Transverse colon (tissue), 4 donors: ENCODE measurements around the gene NFYB. TPM values are rescaled to one million over a fixed set of nuclear protein-coding genes. Genes with fewer than 3 reads are reported as not detected.

Experiments used
- DNase-seq: peaks from one replicate; pipeline ENCODE4 v3.0.0-alpha.2; 2019
- H3K27ac ChIP-seq, 4 donors: fragments of 200-600 bp; sonication (generic); 2 replicates each; pipeline ENCODE4 v1.5.1; 2016 to 2018; ENCODE audit warnings: inconsistent platforms in 4 of 4
- H3K27me3 ChIP-seq: fragments of 200-600 bp; sonication (generic); 2 replicates; pipeline ENCODE4 v1.5.1; 2017; ENCODE audit warnings: inconsistent platforms
- H3K36me3 ChIP-seq, 4 donors: fragments of 200-600 bp; sonication (generic); 2 replicates each; pipeline ENCODE4 v1.5.1; 2017 to 2019; ENCODE audit warnings: inconsistent platforms in 4 of 4
- H3K4me1 ChIP-seq, 4 donors: fragments of 200-600 bp; sonication (generic); 2 replicates each; pipeline ENCODE4 v1.5.1; 2017 to 2020; ENCODE audit warnings: inconsistent platforms in 4 of 4
- H3K4me3 ChIP-seq, 4 donors: fragments of 200-600 bp; sonication (generic); 1 replicate in 1 of 4; 2 replicates in 3 of 4; pipeline versions ENCODE4 v1.5.1 to v1.6.1; 2017 to 2019; ENCODE audit warnings: inconsistent platforms in 4 of 4
- H3K9me3 ChIP-seq, 2 donors: fragments of 200-600 bp; sonication (generic); 2 replicates each; pipeline ENCODE4 v1.5.1; 2017 to 2019; ENCODE audit warnings: inconsistent platforms in 2 of 2
- CTCF ChIP-seq, 5 experiments: fragments of 200-600 bp in 3 of 5; fragments of 450-650 bp in 2 of 5; sonication (generic) in 3 of 5; IDR thresholded peaks; 1 replicate in 2 of 5; 2 replicates in 3 of 5; pipeline ENCODE4 v1.5.1; 2016 to 2017; ENCODE audit warnings: antibody characterized with exemption in 5 of 5, inconsistent platforms in 3 of 5, mild to moderate bottlenecking in 2 of 5, moderate library complexity in 1 of 5
- EP300 ChIP-seq: sonication (generic); formaldehyde crosslinking; IDR thresholded peaks from one replicate; pipeline ENCODE4 v1.6.1; 2017; ENCODE audit warnings: antibody characterized with exemption, low read depth
- POLR2A ChIP-seq: fragments of 450-650 bp; IDR thresholded peaks from one replicate; pipeline ENCODE4 v1.6.1; 2016; ENCODE audit warnings: antibody characterized with exemption, mild to moderate bottlenecking, moderate library complexity
- POLR2AphosphoS5 ChIP-seq, 3 donors: sonication (generic); formaldehyde crosslinking; IDR thresholded peaks; one replicate each; pipeline ENCODE4 v1.6.1; 2016; ENCODE audit warnings: antibody characterized with exemption in 3 of 3
- WGBS, 2 donors: methylation state at CpG; one replicate each; pipeline ENCODE4 v1.1.5; 2018; ENCODE audit warnings: low coverage in 1 of 2; 5-methylcytosine and 5-hydroxymethylcytosine counted together
- in situ Hi-C, 4 donors: fragments of 200-750 bp; cut with MboI; loops; one replicate each; pipeline versions ENCODE4 v1.15.0 to v1.15.1; 2017; ENCODE audit warnings: low sequenced_read_pairs in 3 of 4, low pct_ligation_motif_present in 1 of 4, low pct_unique_long_range_greater_than_20kb in 1 of 4
- intact Hi-C: fragments of 100-400 bp; cut with DNase I; formaldehyde crosslinking; loops from one replicate; pipeline ENCODE4 v1.15.1; 2023; ENCODE audit warnings: low total_unique reads
- total RNA-seq, 4 donors: library from RNA; depleted of rRNA; stranded (reverse); fragments of >200 nt; gene quantifications; one replicate each; pipeline ENCODE4 v1.1.0, GENCODE V29; 2016

NFYB gene
- total RNA-seq, 4 donors from 2014 or later = 9.4 to 26.0 (median 18.8) TPM

- in situ Hi-C loops = no loop called here
- no peak for TF ChIP-seq CTCF (IDR thresholded peaks at IDR 0.05)
- no peak for TF ChIP-seq POLR2AphosphoS5 (IDR thresholded peaks at IDR 0.05)
- TF ChIP-seq EP300 = no peak
- no peak for TF ChIP-seq POLR2A
- no peaks in the 10 kb centered on the region for H3K36me3 ChIP-seq
- peaks cover 8 to 37% (median 31%) of the 10 kb centered on the region in 4 donors for H3K4me1 ChIP-seq
- H3K27ac ChIP-seq = peak overlapping the region; percentile 85 to 92 (median 88)
- DNase-seq = peak; percentile 12
- H3K4me3 ChIP-seq = peak overlapping the region in 3 of 4 donors; percentile 20 to 57 (median 37)
- H3K9me3 ChIP-seq = no peaks in the 10 kb centered on the region
- intact Hi-C loops = no loop called here
- H3K27me3 ChIP-seq = no peaks in the 10 kb centered on the region
- 67 to 80% methylated on average over 1 to 7 of the region's 7 CpGs for WGBS, 2 donors
Observed at GRCh38 chr12:104138797-104139152, 765 bp upstream of the NFYB start.

DNA sequence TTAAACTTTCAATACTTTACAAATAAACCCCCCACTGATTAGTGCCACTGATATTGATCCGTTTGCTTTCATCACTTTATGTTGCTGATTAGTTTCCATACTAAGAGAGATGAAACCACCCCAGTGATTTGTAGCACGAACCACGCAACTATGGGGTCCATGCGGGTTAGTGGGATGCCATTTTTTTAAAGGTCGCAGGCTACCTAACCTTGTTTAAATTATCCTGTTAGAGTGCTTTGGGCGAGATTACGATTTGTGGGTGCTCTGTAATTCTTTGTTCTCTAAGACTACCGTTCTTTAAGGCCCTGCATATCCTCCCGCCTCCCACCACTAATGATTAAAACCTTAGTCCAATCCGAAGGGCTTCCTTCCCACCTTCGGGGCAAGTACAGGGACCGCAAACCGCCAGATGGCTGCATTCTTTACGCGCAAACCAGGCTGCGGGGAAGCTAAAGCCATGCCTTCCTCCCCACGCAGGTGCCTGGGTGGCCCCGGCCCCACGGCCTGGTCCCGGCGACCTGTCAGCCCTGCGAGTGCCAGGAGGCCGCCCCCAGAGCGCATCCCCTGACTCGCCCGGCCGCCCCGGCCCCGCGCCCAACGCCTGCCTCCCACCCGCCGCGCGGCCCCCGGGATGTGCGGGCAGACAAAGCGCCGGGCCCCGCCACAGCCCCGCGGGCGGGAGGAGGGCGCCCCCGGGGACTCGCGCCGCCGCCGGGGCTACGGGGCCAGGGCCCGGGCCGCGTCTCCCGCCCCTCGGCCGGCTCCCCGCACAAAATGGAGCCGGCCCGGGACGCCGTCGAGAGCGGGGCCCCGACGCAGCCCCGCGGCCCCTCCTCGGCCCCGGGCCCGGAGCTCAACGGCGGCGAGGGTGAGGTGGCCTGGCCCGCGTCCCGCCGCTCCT is 759 bp downstream of the NFYB start:
- DNase-seq = peak; percentile 42
- TF ChIP-seq POLR2AphosphoS5 (IDR thresholded peaks at IDR 0.05) = peak in 1 of 3 donors; percentile 10
- TF ChIP-seq EP300 = no peak
- no peak for TF ChIP-seq POLR2A
- no peak for TF ChIP-seq CTCF (IDR thresholded peaks at IDR 0.05)
- H3K27ac ChIP-seq = peak overlapping the region; percentile 90 to 96 (median 92)
- H3K36me3 ChIP-seq = no peaks in the 10 kb centered on the region
- H3K9me3 ChIP-seq = no peaks in the 10 kb centered on the region
- 0% methylated on average over 1 to 25 of the region's 78 CpGs for WGBS, 2 donors
- peak overlapping the region; percentile 64 to 83 (median 74) for H3K4me3 ChIP-seq
- no peaks in the 10 kb centered on the region for H3K27me3 ChIP-seq
- intact Hi-C loops (no loop called here), in situ Hi-C loops (no loop called here)
- peaks cover 8 to 37% (median 31%) of the 10 kb centered on the region in 4 donors for H3K4me1 ChIP-seq

DNA sequence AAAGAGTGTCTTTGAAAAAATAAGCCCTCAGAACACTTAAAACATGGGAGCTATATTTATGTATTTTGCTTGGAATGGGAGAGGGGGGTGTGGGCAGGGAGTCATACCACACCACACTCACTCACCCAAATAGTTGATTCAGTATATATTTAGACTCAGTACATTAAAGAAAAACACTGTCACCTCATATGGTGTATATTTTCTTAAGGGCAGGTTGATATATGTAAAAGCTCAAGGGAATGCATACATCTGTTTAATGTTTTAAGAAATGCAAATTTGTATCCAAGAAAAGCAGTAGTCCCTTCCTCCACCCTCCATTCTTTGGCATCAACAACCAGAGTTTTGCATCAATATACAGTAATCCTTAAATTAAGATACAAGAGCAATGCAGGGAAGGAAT is 1.4 kb downstream of the NFYB start:
- Histone ChIP-seq H3K9me3 (no peaks in the 10 kb centered on the region), H3K27me3 (no peaks in the 10 kb centered on the region), H3K4me1 (peaks cover 8 to 40% (median 35%) of the 10 kb centered on the region in 4 donors), H3K27ac (peak overlapping the region; percentile 90 to 96 (median 92)), H3K36me3 (no peaks in the 10 kb centered on the region), H3K4me3 (peak overlapping the region in 3 of 4 donors; percentile 64 to 80 (median 68))
- intact Hi-C loops = no loop called here
- TF ChIP-seq CTCF (IDR thresholded peaks at IDR 0.05) = no peak
- no peak for TF ChIP-seq EP300
- DNase-seq = no peak
- in situ Hi-C loops = no loop called here

DNA sequence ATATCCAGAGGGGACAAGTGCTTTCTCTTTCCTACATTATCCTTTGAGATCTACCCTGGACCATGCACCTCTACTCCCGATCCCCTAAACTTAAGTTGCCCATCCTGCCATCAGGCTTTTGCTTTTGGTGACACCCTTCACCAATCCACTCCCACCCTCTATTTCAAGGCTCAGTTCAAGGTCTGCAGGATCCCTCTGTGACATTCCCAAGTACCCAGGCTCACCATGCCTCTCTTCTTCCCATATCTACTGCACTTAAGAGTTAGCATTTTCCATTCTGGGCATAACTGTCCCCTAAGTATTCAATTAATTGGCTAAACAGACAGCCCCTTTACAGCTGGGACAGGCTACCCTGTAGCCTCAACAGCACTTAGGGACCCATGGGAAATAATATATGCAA is 3.1 kb downstream of the NFYB start:
- no peaks in the 10 kb centered on the region for H3K27me3 ChIP-seq
- H3K27ac ChIP-seq = no peak overlapping the region
- no peak overlapping the region for H3K4me3 ChIP-seq
- no peaks in the 10 kb centered on the region for H3K9me3 ChIP-seq
- peaks cover 0 to under 1% (median 0%) of the 10 kb centered on the region in 4 donors for H3K36me3 ChIP-seq
- intact Hi-C loops (no loop called here), in situ Hi-C loops (no loop called here)
- DNase-seq = no peak
- peaks cover 16 to 53% (median 38%) of the 10 kb centered on the region in 4 donors for H3K4me1 ChIP-seq
- no peak for TF ChIP-seq CTCF (IDR thresholded peaks at IDR 0.05)
- TF ChIP-seq POLR2AphosphoS5 (IDR thresholded peaks at IDR 0.05) = no peak
- TF ChIP-seq POLR2A = no peak
- no peak for TF ChIP-seq EP300
- 100% methylated on average over 1 of the region's 1 CpG for WGBS, 2 donors
